HS-27A (cell line): ENCODE results near the gene TAOK1.
"Not testable (repeated sequence)": the region's sequence is repeated elsewhere in the genome, so short reads cannot be mapped to it uniquely, and the experiment has no call there.

Source experiments
- DNase-seq: peaks from one replicate; pipeline ENCODE4 v3.0.0-alpha.2; 2012; ENCODE audit warnings: low read depth, missing footprints

The TAOK1 gene

GRCh38 chr17:29389982-29390850 lies at the start of gene TAOK1:
Gene TAOK1, plus strand, starts transcription at chr17:29390363. Its CDS starts 61,186 bp downstream, at chr17:29451549.
- peak; percentile 75 for DNase-seq

DNA sequence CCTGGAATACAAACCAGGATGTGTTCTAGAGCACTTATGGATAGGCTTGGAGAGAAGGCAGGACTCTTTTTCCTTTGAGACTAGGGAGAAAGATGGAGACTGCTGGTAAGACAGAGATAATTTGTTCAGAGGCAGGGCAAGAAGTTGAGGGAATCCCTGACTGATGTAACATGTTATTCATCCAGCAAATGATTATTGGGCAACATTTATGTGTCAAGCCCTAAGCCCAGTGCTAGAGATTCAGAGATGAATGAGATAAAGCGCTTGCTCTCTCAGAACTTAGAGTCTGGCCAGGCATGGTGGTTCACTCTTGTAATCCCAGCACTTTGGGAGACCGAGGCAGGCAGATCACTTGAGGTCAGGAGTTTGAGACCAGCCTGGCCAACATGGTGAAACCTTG lies 48.4 kb upstream of the TAOK1 start:
- no peak for DNase-seq

- DNase-seq: no peak
These were observed 47.9 kb upstream of the TAOK1 start for GRCh38 chr17:29342158-29342765.

DNA sequence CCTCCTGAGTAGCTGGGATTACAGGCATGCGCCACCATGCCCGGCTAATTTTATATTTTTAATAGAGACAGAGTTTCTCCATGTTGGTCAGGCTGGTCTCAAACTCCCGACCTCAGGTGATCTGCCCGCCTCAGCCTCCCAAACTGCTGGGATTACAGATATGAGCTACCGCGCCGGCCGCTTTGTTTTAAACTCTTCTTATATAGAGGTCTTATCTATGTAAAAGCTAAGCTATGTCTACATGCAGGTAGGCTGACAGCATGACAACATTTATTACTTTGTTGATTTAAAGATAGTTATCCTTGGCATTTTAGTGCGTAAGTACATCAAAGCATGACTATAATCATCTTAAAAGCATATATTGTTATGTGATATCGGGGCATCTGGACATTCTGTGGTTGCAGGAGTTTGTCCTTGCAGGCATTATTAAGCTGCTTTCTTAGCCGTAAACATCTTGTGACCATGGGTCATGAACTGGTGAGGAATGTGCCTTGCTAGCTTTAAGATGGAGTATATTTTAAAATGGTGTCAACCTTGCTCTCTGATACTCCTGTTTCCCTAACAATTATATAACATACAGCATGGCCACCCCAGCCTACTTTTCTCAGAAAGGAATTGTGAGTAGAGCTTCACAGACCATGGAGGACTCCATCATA lies 45.8 kb upstream of the TAOK1 start:
- DNase-seq: no peak

DNA sequence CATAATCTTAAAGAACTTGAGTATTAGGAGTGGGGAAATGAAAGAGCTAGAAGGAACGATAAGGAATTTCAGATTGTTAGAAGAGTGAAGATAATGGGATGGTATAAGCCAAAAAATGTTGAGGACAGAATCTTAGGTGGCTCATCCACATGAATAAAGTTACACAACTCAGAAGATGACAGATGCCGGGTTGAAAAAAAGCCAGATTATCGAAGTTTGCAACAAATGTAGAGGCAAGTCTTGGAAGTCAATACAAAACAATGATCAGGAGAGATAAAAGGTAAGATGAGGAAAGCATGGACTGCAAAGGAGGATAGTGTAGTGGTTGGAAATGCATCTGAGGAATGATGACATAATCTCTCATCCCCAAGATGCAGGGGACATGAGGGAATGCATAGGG lies 45.1 kb upstream of the TAOK1 start:
- DNase-seq: no peak

GRCh38 chr17:29345470-29345869 lies 44.7 kb upstream of the TAOK1 start:
- not testable (repeated sequence) for DNase-seq

DNA sequence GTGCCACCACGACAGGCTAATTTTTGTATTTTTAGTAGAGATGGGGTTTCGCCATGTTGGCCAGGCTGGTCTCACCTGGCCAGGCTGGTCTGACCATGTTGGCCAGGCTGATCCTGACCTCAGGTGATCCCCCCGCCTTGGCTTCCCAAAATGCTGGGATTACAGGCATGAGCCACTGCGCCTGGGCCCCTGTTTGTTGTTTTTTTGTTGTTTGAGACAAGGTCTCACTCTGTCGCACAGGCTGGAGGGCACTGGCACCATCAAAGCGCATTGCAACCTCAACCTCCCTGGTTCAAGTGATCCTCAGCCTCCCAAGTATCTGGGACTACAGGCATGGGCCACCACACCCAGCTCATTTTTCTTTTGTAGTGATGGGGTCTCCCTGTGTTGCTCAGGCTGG lies 43.7 kb upstream of the TAOK1 start:
- no peak for DNase-seq

DNA sequence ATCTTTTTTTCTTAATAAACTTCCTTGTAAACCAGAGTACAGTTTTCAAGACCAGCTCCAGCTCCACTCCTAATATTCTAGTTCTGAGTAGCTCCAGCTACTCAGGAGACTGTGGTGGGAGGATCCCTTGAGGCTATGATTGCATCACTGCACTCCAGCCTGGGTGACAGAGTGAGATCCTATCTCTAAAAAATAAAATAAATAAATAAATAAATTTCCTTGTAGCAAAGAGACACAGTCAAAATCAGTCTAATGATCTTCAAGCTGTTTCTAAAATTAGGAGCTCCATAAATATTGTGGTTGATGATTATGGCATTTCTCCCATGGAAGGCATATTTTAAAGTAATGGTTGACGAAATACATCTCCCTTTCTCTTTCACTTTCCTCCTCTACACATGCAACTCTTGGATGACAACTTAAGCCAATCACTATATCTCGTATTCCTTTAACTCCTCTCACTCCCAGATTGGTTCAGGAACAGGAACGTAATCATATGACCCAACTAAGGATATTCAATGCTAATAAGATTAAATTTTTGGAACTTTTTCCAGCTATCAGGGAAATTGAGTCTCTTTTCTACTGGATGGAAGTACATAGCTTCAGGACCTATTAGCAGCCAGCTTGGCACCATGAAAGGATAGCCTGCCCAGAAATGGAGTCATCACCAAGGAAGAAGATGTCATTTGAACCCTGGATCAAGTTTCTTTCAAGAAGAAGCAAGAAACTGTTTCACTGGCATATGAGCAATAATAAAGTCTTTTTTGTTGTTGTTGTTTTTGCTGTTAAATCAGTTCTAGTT lies 42.1 kb upstream of the TAOK1 start:
- no peak for DNase-seq

GRCh38 chr17:29349409-29349808 lies 40.8 kb upstream of the TAOK1 start:
- no peak for DNase-seq

DNA sequence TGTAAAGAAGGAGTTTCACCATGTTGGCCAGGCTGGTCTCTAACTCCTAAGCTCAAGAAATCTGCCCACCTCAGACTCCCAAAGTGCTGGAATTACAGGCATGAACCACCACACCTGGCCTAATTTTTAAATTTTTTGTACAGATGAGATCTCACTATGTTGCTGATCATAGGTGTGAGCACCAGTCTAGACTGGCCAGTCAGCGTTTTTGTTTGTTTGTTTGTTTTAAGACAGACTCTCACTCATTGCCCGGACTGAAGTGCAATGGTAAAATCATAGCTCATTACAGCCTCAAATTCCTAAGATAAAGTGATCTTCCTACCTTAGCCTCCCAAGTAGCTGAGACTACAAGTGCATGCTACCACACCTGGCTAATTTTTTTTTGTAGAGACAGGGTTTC lies 38.0 kb upstream of the TAOK1 start:
- no peak for DNase-seq

DNA sequence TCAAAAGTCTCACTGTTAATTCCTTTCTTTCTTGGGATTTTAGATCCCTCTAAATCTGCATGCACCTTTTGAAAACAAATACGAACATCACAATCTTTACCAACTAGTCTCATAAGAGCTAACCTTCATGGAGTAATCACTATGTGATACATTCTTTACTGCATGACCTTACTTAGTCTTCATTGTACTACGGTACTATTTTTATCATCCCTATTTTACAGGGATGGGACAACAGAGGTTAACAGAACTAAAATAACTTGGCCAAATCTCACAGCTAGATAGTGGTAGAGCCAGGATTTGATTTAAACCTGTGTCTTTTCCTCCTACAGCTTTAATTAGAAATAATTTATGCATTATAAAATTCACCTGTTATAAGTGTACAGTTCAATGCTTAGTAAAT lies 32.9 kb upstream of the TAOK1 start:
- no peak for DNase-seq

- no peak for DNase-seq
These were observed 32.3 kb upstream of the TAOK1 start for GRCh38 chr17:29357821-29358232.

- DNase-seq: no peak
These were observed 31.7 kb upstream of the TAOK1 start for GRCh38 chr17:29358416-29358815.

GRCh38 chr17:29359777-29360176 lies 30.4 kb upstream of the TAOK1 start:
- no peak for DNase-seq

DNA sequence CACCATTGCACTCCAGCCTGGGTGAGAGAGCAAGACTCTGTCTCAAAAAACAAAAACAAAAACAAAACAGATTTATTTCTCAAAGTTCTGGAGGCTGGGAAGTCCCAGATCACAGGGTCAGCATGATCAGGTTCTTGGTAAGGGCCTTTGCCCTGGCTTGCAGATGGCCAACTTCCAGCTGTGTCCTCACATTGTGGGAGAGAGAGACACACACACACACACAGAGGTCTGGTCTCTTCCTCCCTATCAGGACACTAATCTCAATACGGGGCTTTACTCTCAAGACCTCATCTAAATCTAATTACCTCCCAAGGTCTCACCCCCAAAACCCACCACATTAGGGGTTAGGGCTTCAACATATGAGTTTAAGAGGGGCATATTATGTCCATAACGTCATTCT lies 26.4 kb upstream of the TAOK1 start:
- DNase-seq: no peak

DNA sequence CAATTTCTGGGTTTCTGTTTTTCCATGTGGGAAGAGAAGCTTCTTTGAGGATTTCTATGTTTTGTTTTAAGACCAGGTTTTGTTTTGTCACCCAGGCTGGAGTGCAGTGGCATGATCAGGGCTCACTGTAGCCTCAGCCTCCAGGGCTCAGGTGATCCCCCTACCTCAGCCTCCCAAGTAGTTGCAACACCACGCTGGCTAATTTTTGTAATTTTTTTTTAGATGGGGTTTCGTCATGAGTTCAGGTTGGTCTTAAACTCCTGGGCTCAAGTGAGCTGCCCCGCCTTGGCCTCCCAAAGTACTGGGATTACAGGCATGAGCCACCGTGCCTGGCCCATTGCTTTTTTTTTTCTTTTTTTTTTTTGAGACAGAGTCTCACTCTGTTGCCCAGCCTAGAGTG lies 25.5 kb upstream of the TAOK1 start:
- no peak for DNase-seq

GRCh38 chr17:29368161-29368560 lies 22.0 kb upstream of the TAOK1 start:
- DNase-seq: no peak

GRCh38 chr17:29368926-29369325 lies 21.2 kb upstream of the TAOK1 start:
- DNase-seq: no peak

GRCh38 chr17:29369831-29370735 lies 20.1 kb upstream of the TAOK1 start:
- DNase-seq: peak; percentile 43

GRCh38 chr17:29376667-29377270 lies 13.4 kb upstream of the TAOK1 start:
- DNase-seq: no peak

DNA sequence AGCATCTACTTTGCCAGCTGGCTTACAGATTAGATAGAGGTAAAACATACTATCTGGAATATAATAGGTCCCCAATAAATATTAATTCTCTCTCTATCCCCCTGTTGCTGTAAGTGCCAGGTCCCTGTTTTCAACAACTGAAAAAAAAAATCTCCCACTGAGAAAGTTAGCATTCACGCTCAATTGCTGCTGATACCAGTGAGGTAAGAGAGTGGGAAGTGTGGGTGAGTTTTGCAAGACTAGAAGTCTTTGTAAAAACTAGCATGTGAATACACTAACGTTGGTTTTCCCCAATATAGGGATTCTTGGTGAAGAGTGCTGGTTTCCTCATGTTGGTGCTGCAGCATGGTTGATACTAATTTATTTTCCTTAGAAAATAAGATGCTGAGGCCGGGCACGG lies 11.7 kb upstream of the TAOK1 start:
- DNase-seq: no peak
